ENCODE data around the gene ZNF586. TPM values are rescaled to one million over a fixed set of nuclear protein-coding genes. Genes with fewer than 3 reads are reported as not detected.
"Not testable (repeated sequence)": the region's sequence is repeated elsewhere in the genome, so short reads cannot be mapped to it uniquely, and the experiment has no call there.

The ZNF586 gene
- total RNA-seq, 4 donors from 2014 or later = 12.8 to 20.7 (median 17.1) TPM

- H3K9me3 ChIP-seq = peaks cover 0 to 72% (median 4%) of the 10 kb centered on the region in 3 donors
- H3K27me3 ChIP-seq = no peaks in the 10 kb centered on the region
- peaks cover 0 to 79% of the 10 kb centered on the region in 2 donors for H3K36me3 ChIP-seq
- H3K27ac ChIP-seq = no peak overlapping the region
- no peak overlapping the region for H3K4me3 ChIP-seq
- TF ChIP-seq CTCF (IDR thresholded peaks at IDR 0.05) (no peak), POLR2A (IDR thresholded peaks at IDR 0.05) (no peak), POLR2AphosphoS5 (IDR thresholded peaks at IDR 0.05) (no peak), EP300 (IDR thresholded peaks at IDR 0.05) (no peak)
- ATAC-seq = no peak
- H3K4me1 ChIP-seq = no peaks in the 10 kb centered on the region
These were observed 18.7 kb downstream of the ZNF586 start for GRCh38 chr19:57788114-57788692.

- no peak overlapping the region for H3K4me3 ChIP-seq
- H3K4me1 ChIP-seq = no peaks in the 10 kb centered on the region
- no peak overlapping the region for H3K27ac ChIP-seq
- WGBS, 2 donors (ENCODE audit: low coverage in 1 of 2) = 80 to 95% methylated on average over 2 to 4 of the region's 4 CpGs
- peaks cover 0 to 84% of the 10 kb centered on the region in 2 donors for H3K36me3 ChIP-seq
- ATAC-seq = no peak
- H3K27me3 ChIP-seq = no peaks in the 10 kb centered on the region
- peaks cover 0 to 65% (median 4%) of the 10 kb centered on the region in 3 donors for H3K9me3 ChIP-seq
- TF ChIP-seq EP300 (IDR thresholded peaks at IDR 0.05) = no peak
- TF ChIP-seq POLR2A (IDR thresholded peaks at IDR 0.05) = no peak
- TF ChIP-seq CTCF (IDR thresholded peaks at IDR 0.05) = no peak
- no peak for TF ChIP-seq POLR2AphosphoS5 (IDR thresholded peaks at IDR 0.05)
These were observed 19.8 kb downstream of the ZNF586 start for GRCh38 chr19:57789288-57789687.

GRCh38 chr19:57796580-57796979, 27.1 kb downstream of the ZNF586 start:
- Histone ChIP-seq H3K4me1 (peaks cover 0 to 24% (median 3%) of the 10 kb centered on the region in 3 donors), H3K36me3 (peaks cover 0 to 49% of the 10 kb centered on the region in 2 donors)
- not testable (repeated sequence) for H3K27ac ChIP-seq, ATAC-seq, H3K27me3 ChIP-seq, H3K4me3 ChIP-seq, H3K9me3 ChIP-seq
- 86% methylated on average over 1 of the region's 1 CpG; no CpG with 5 or more reads in 1 of the 2 donors for WGBS, 2 donors (ENCODE audit: low coverage in 1 of 2)

GRCh38 chr19:57800696-57801095, 31.2 kb downstream of the ZNF586 start:
- H3K4me3 ChIP-seq = no peak overlapping the region
- TF ChIP-seq POLR2AphosphoS5 (IDR thresholded peaks at IDR 0.05) (no peak), POLR2A (IDR thresholded peaks at IDR 0.05) (no peak), EP300 (IDR thresholded peaks at IDR 0.05) (no peak), CTCF (IDR thresholded peaks at IDR 0.05) (no peak)
- peaks cover 0 to 15% of the 10 kb centered on the region in 2 donors for H3K36me3 ChIP-seq
- ATAC-seq = no peak
- H3K9me3 ChIP-seq = no peaks in the 10 kb centered on the region
- H3K27ac ChIP-seq = no peak overlapping the region
- no peaks in the 10 kb centered on the region for H3K27me3 ChIP-seq
- peaks cover 0 to 54% (median 8%) of the 10 kb centered on the region in 3 donors for H3K4me1 ChIP-seq
- 64 to 83% methylated on average over 4 to 5 of the region's 5 CpGs for WGBS, 2 donors (ENCODE audit: low coverage in 1 of 2)

GRCh38 chr19:57802269-57802668, 32.8 kb downstream of the ZNF586 start:
- Histone ChIP-seq H3K4me3 (no peak overlapping the region), H3K9me3 (no peaks in the 10 kb centered on the region), H3K36me3 (peaks cover 0 to 19% of the 10 kb centered on the region in 2 donors), H3K4me1 (peaks cover 0 to 54% (median 8%) of the 10 kb centered on the region in 3 donors), H3K27me3 (no peaks in the 10 kb centered on the region), H3K27ac (no peak overlapping the region)
- WGBS, 2 donors (ENCODE audit: low coverage in 1 of 2) = 70 to 89% methylated on average over 2 to 3 of the region's 4 CpGs
- TF ChIP-seq EP300 (IDR thresholded peaks at IDR 0.05) = no peak
- TF ChIP-seq POLR2AphosphoS5 (IDR thresholded peaks at IDR 0.05) = no peak
- no peak for TF ChIP-seq POLR2A (IDR thresholded peaks at IDR 0.05)
- TF ChIP-seq CTCF (IDR thresholded peaks at IDR 0.05) = no peak
- ATAC-seq = no peak
